HUES48 (cell line): ENCODE results near the gene PDGFC.

ENCODE experiments used
- H3K27ac ChIP-seq: one replicate; pipeline ENCODE4 v1.7.0; 2013; ENCODE audit warnings: low read depth, low read length, inconsistent platforms
- H3K27me3 ChIP-seq: 2 replicates; pipeline ENCODE4 v1.6.1; 2013; ENCODE audit warnings: mild to moderate bottlenecking, low read length; ENCODE audit not compliant: control insufficient read depth, insufficient read depth
- H3K36me3 ChIP-seq: 2 replicates; pipeline ENCODE4 v1.6.1; 2013; ENCODE audit warnings: low read length; ENCODE audit not compliant: control insufficient read depth, insufficient read depth
- H3K4me1 ChIP-seq: 2 replicates; pipeline ENCODE4 v1.6.1; 2013; ENCODE audit warnings: mild to moderate bottlenecking, low read length; ENCODE audit not compliant: control insufficient read depth, insufficient read depth
- H3K4me3 ChIP-seq: 2 replicates; pipeline ENCODE4 v1.5.1; 2013; ENCODE audit warnings: mild to moderate bottlenecking, low read depth, low read length
- H3K9ac ChIP-seq: 2 replicates; pipeline ENCODE4 v1.6.1; 2013; ENCODE audit warnings: mild to moderate bottlenecking, low read depth, low read length, moderate library complexity
- H3K9me3 ChIP-seq: 2 replicates; pipeline ENCODE4 v1.6.1; 2013; ENCODE audit warnings: low read length; ENCODE audit not compliant: control insufficient read depth, insufficient read depth

Gene PDGFC

GRCh38 chr4:156711193-156711590, 260.4 kb downstream of the PDGFC start:
- Histone ChIP-seq H3K9me3 (no peaks in the 10 kb centered on the region), H3K27me3 (no peaks in the 10 kb centered on the region), H3K36me3 (no peaks in the 10 kb centered on the region), H3K4me1 (no peaks in the 10 kb centered on the region), H3K4me3 (no peak overlapping the region), H3K9ac (no peak overlapping the region), H3K27ac (no peak overlapping the region)
